Measurements from ENCODE around the gene HEPACAM2.

- TF ChIP-seq CTCF (IDR thresholded peaks at IDR 0.05; ENCODE audit: low read depth, low read length) (no peak), EZH2phosphoT487 (IDR thresholded peaks at IDR 0.05; ENCODE audit: low read depth) (no peak)
Observed at GRCh38 chr7:93249491-93250148, 23.4 kb upstream of the HEPACAM2 start.

Measured in OCI-LY3 (cell line).